Gastrocnemius medialis (tissue), 4 donors: ENCODE results near the gene GJC3. TPM values are rescaled to one million over a fixed set of nuclear protein-coding genes. Genes with fewer than 3 reads are reported as not detected.
"Not testable (repeated sequence)": the region's sequence is repeated elsewhere in the genome, so short reads cannot be mapped to it uniquely, and the experiment has no call there.

Source experiments
- ATAC-seq, 2 donors: fragments of 150-250 bp; one replicate each; pipeline ENCODE4 v1.9.1; 2016
- DNase-seq, 2 donors: peaks; one replicate each; pipeline ENCODE4 v3.0.0-alpha.2; 2019
- H3K27ac ChIP-seq, 4 donors: fragments of 200-600 bp; sonication (generic); 1 replicate in 1 of 4; 2 replicates in 3 of 4; pipeline ENCODE4 v1.5.1; 2016 to 2018; ENCODE audit warnings: mild to moderate bottlenecking in 2 of 4, moderate library complexity in 1 of 4
- H3K27me3 ChIP-seq, 3 donors: fragments of 200-600 bp; sonication (generic) in 2 of 3; 1 replicate in 1 of 3; 2 replicates in 2 of 3; pipeline versions ENCODE4 v1.5.1 to v1.6.0; 2016 to 2019; ENCODE audit warnings: mild to moderate bottlenecking in 1 of 3, moderate library complexity in 1 of 3
- H3K36me3 ChIP-seq, 2 donors: fragments of 200-600 bp; sonication (generic) in 1 of 2; one replicate each; pipeline ENCODE4 v1.5.1; 2017 to 2018
- H3K4me1 ChIP-seq, 2 donors: fragments of 200-600 bp; sonication (generic) in 1 of 2; one replicate each; pipeline ENCODE4 v1.5.1; 2016 to 2017; ENCODE audit warnings: mild to moderate bottlenecking in 2 of 2
- H3K4me3 ChIP-seq, 4 donors: fragments of 200-600 bp; sonication (generic) in 3 of 4; 1 replicate in 1 of 4; 2 replicates in 3 of 4; pipeline ENCODE4 v1.5.1; 2016 to 2019; ENCODE audit warnings: mild to moderate bottlenecking in 2 of 4
- H3K9me3 ChIP-seq, 3 donors: fragments of 200-600 bp; sonication (generic) in 2 of 3; 1 replicate in 1 of 3; 2 replicates in 2 of 3; pipeline ENCODE4 v1.5.1; 2016 to 2019
- POLR2A ChIP-seq, 2 donors: fragments of 450-650 bp; IDR thresholded peaks; one replicate each; pipeline ENCODE4 v1.6.1; 2017; ENCODE audit warnings: antibody characterized with exemption in 2 of 2, mild to moderate bottlenecking in 2 of 2, moderate library complexity in 2 of 2
- in situ Hi-C, 4 donors: fragments of 200-750 bp; cut with MboI; loops; one replicate each; pipeline versions ENCODE4 v1.15.0 to v1.8.0; 2017; ENCODE audit warnings: low sequenced_read_pairs in 4 of 4
- intact Hi-C: fragments of 100-400 bp; cut with DNase I; formaldehyde crosslinking; loops from one replicate; pipeline ENCODE4 v1.15.1; 2023; ENCODE audit warnings: low total_unique reads
- total RNA-seq, 4 donors: library from RNA; depleted of rRNA; stranded (reverse); fragments of >200 nt; gene quantifications; one replicate each; pipeline versions ENCODE4 v1.1.0 to v1.2.3, GENCODE V29; 2016
- TF ChIP-seq, protein P1 (sequence below), 5 experiments: fragments of 450-650 bp in 3 of 5; fragments of 200-600 bp in 2 of 5; sonication (generic) in 2 of 5; IDR thresholded peaks in 4 of 5; conservative IDR thresholded peaks in 1 of 5; 1 replicate in 4 of 5; 2 replicates in 1 of 5; pipeline ENCODE4 v1.5.1; 2016 to 2019; ENCODE audit warnings: antibody characterized with exemption in 5 of 5, mild to moderate bottlenecking in 3 of 5, moderate library complexity in 3 of 5

Gene GJC3, protein sequence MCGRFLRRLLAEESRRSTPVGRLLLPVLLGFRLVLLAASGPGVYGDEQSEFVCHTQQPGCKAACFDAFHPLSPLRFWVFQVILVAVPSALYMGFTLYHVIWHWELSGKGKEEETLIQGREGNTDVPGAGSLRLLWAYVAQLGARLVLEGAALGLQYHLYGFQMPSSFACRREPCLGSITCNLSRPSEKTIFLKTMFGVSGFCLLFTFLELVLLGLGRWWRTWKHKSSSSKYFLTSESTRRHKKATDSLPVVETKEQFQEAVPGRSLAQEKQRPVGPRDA
- not detected for total RNA-seq

GRCh38 chr7:99928994-99929729 is at the start of gene GJC3:
TSS of gene GJC3 (minus strand) at chr7:99929620. CDS start at chr7:99929620, 0 bp downstream.
- Histone ChIP-seq H3K4me3 (peak within 1 kb of the TSS in 3 of 4 donors; percentile 13 to 36 (median 26)), H3K4me1 (peaks cover 0 to 4% of the 10 kb centered on the region in 2 donors), H3K9me3 (no peaks in the 10 kb centered on the region), H3K36me3 (no peaks in the 10 kb centered on the region), H3K27me3 (peaks cover 4 to 18% (median 6%) of the 10 kb centered on the region in 3 donors), H3K27ac (peak within 1 kb of the TSS in 2 of 4 donors; percentile 31 to 50)
- DNase-seq, result no peak
- no peak for TF ChIP-seq POLR2A (IDR thresholded peaks at IDR 0.05)
- TF ChIP-seq, protein P1, sequence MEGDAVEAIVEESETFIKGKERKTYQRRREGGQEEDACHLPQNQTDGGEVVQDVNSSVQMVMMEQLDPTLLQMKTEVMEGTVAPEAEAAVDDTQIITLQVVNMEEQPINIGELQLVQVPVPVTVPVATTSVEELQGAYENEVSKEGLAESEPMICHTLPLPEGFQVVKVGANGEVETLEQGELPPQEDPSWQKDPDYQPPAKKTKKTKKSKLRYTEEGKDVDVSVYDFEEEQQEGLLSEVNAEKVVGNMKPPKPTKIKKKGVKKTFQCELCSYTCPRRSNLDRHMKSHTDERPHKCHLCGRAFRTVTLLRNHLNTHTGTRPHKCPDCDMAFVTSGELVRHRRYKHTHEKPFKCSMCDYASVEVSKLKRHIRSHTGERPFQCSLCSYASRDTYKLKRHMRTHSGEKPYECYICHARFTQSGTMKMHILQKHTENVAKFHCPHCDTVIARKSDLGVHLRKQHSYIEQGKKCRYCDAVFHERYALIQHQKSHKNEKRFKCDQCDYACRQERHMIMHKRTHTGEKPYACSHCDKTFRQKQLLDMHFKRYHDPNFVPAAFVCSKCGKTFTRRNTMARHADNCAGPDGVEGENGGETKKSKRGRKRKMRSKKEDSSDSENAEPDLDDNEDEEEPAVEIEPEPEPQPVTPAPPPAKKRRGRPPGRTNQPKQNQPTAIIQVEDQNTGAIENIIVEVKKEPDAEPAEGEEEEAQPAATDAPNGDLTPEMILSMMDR (IDR thresholded peaks at IDR 0.05 in 4 of 5, conservative IDR thresholded peaks at IDR 0.05 in 1 of 5), result peak in 2 of 5 experiments; percentile 22 to 33
- ATAC-seq, result peak; percentile 56 to 77
- intact Hi-C loops (no loop called here), in situ Hi-C loops (no loop called here)

GRCh38 chr7:99976626-99977025 is 47.2 kb upstream of the GJC3 start:
- ATAC-seq (no peak), DNase-seq (no peak)
- no peaks in the 10 kb centered on the region for H3K4me1 ChIP-seq
- in situ Hi-C loops, result no loop called here
- intact Hi-C loops, result no loop called here
- H3K9me3 ChIP-seq, result no peaks in the 10 kb centered on the region
- H3K27ac ChIP-seq, result no peak overlapping the region
- H3K36me3 ChIP-seq, result no peaks in the 10 kb centered on the region
- H3K27me3 ChIP-seq, result peaks cover 0 to 2% (median 0%) of the 10 kb centered on the region in 3 donors
- TF ChIP-seq, protein P1 (IDR thresholded peaks at IDR 0.05 in 4 of 5, conservative IDR thresholded peaks at IDR 0.05 in 1 of 5), result no peak
- TF ChIP-seq POLR2A (IDR thresholded peaks at IDR 0.05), result no peak
- no peak overlapping the region for H3K4me3 ChIP-seq

- Histone ChIP-seq H3K27ac (no peak within 1 kb of the TSS), H3K27me3 (peaks cover 0 to 2% (median 0%) of the 10 kb centered on the region in 3 donors), H3K4me3 (no peak within 1 kb of the TSS), H3K36me3 (no peaks in the 10 kb centered on the region), H3K4me1 (no peaks in the 10 kb centered on the region), H3K9me3 (no peaks in the 10 kb centered on the region)
- intact Hi-C loops, result no loop called here
- in situ Hi-C loops, result no loop called here
- DNase-seq, result no peak
- TF ChIP-seq, protein P1 (IDR thresholded peaks at IDR 0.05 in 4 of 5, conservative IDR thresholded peaks at IDR 0.05 in 1 of 5), result no peak
- TF ChIP-seq POLR2A (IDR thresholded peaks at IDR 0.05), result no peak
- no peak for ATAC-seq
These were observed 46.5 kb upstream of the GJC3 start, which contains the start of gene AZGP1 for GRCh38 chr7:99975782-99976521. TSS of gene AZGP1 (minus strand) at chr7:99976031. CDS start at chr7:99976020, 11 bp downstream.

GRCh38 chr7:99974681-99975080 is 45.3 kb upstream of the GJC3 start:
- TF ChIP-seq POLR2A (IDR thresholded peaks at IDR 0.05), result no peak
- TF ChIP-seq, protein P1 (IDR thresholded peaks at IDR 0.05 in 4 of 5, conservative IDR thresholded peaks at IDR 0.05 in 1 of 5), result no peak
- ATAC-seq, result no peak
- no peak overlapping the region for H3K27ac ChIP-seq
- peaks cover 0 to 2% (median 0%) of the 10 kb centered on the region in 3 donors for H3K27me3 ChIP-seq
- no peak overlapping the region for H3K4me3 ChIP-seq
- intact Hi-C loops, result no loop called here
- H3K4me1 ChIP-seq, result no peaks in the 10 kb centered on the region
- no peaks in the 10 kb centered on the region for H3K9me3 ChIP-seq
- no peak for DNase-seq
- in situ Hi-C loops, result no loop called here
- no peaks in the 10 kb centered on the region for H3K36me3 ChIP-seq

DNA sequence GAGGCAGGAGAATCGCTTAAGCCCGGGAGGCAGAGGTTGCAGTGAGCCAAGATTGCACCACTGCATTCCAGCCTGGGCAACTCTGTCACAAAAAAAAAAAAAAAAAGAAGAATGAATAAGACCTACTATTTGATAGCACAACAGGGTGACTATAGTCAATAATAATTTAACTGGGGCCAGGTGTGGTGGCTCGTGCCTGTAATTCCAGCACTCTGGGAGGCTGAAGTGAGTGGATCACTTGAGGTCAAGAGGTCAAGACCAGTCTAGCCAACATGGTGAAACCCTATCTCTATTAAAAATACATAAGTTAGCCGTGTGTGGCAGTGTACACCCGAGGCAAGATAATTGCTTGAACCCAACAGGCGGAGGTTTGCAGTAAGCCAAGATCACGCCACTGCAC is 44.4 kb upstream of the GJC3 start:
- ATAC-seq, H3K27ac ChIP-seq, H3K4me1 ChIP-seq, H3K9me3 ChIP-seq, H3K36me3 ChIP-seq, intact Hi-C loops, DNase-seq, in situ Hi-C loops, H3K4me3 ChIP-seq, H3K27me3 ChIP-seq: not testable (repeated sequence)
